Dedifferentiated amniotic fluid mesenchymal stem cell (primary cell): ENCODE measurements around the gene KLHL22.

ENCODE experiments used
- DNase-seq: peaks from one replicate; pipeline ENCODE4 v3.0.0-alpha.2; 2016; ENCODE audit errors: extremely low spot score

The KLHL22 gene

DNA sequence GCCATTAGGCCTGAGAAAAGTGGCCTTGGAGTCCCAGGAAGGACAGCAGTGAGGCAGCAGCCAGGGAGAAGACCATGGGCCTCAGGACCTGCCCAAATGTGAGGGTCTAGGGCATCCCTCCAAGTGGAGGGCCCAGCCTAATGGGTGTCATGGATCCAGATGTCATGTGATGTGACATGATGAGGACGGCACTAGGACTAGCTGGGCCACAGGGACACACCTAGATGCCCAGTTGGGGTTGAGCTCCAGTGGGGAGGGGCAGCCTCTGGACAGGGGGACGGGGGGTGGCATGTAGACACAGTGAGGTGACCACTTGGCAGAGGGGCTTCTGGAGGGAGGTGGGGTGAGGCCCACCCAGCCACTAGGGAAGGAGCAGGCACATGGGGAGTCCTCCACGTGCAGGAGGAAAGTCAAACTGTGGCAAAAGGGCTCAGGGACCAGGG, 63.3 kb downstream of the KLHL22 start:
- no peak for DNase-seq

DNA sequence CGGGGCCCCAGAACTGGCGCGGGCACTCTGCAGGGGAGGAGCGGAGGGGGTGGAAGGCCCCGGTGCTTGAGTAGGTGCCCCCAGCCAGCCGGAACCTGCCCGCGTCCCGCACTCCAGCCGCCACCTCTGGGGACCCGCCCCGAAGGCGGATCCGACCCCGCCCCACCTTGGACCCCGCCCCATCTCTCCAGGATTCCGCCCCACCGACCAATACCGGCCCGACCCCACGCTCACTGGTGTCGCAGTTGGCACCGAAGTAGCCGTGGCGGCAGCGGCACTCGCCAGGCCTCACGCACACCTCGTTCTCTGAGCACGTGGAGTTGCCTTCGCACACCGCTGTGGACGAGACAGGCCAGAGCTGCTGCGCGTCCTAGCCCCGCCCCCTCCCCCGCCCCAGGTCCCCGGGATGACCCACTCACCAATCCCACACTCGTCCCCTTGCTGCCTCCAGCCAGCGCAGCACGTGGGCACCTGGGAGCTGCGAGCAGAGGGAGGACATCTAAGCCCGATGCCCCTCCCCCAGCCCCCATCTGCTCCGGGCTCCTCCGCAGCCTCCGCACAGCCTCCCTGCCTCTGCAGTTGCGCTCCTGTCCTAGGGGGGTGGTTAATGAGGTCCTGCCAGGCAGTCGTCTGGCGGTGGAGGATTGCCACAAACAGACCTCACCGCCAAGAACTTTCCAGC, 63.9 kb downstream of the KLHL22 start:
- no peak for DNase-seq

DNA sequence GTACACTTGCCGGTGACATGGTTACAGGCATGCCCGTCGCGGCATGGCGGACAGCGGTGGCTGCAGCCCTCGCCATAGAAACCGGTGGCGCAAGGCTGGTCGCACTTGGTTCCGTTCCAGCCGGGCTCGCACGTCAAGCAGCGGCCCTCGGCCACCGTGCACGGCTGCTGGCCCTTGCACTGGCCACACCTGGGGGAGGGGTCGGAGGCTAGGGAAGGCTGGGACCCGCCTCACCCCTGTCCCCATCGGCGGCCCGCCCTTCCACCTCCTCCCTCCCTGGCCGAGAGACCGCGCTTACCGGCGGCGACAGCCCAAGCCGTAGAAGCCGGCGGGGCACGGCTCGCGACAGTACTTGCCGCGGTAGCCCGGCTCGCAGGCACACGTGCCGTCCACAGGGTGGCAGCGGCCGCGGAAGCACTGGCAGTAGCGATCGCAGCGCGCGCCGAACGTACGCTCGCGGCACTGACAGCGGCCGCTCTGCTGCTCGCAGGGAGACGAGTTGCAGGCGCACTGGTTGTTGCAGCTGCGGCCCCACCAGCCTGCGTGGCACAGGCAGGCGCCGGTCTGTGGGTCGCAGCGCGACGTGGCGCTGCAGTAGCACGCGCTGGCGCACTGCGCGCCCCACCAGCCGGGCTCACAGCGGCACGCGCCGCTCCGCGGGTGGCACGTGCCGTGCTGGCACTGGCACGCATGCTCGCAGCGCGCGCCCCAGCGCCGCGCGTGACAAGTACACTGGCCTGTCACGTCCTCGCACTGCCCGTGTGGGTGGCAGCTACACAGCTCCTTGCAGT, 64.7 kb downstream of the KLHL22 start:
- no peak for DNase-seq

DNA sequence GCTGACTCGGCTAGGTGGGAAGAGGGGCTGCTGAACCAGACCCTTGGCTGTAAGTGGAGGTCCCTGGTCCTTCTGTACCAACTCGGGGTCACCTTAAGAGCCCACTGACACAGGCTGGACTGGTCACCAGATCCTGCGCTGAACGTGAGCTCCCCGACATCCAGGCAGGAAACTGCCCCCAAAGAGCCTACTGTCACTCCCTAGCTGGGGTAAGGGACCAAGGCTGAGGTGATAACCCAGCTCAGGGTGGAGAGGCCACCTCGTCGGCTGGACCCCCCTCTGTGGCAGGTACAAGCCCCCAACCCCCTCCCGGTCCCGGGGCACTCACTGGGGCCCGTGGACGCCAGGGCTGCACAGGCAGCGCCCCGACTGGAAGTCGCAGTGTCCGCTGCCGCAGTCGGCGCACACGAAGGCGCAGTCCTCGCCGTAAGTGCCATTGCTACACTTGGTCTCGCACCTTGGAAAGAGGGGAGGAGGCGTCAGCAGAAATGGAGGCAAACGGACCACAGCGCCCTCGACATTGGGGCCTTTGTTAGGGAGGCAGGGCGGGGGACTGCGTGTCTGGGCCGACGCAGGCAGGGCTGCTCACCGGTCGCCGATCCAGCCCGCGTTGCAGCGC, 65.4 kb downstream of the KLHL22 start:
- no peak for DNase-seq

DNA sequence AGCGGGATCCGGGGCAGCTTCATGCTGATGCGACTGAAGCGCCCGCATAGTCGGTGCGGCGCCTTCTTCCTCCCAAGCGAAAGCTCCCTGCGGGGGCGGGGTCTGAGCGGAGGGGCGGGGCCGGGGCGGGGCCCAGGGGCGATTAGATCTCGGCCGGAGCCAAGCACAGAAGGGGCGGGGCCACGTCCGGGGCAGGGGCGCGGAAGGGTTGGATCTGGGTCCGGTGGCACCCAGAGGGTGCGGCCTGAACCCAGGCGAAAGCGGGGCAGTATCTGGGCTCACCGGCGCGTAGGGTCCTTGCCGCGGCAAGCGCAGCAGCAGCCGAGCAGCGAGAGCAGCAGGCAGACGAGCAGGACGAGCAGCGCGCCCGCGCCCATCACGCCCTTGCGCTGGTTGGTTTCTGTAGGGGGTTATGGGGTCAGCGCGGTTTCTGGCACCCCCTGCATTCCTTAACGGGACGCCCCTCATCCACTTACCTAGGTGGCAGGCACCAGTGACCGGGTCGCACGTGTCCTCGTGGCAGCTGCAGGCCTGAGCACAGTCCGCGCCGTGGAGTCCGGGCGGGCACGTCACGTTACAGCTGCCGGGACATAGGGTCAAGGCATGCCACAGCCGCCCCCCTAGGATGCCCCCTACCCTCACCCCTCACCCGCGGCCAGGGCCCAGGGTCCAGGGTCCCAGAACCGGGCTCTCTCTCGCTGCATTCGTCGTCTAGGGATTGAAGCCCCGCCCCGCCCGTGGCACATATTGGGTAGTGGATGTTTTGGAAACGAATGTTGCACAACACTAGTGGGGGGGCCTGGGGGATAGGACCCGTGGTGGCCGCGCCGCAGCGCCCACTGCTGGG, 66.1 kb downstream of the KLHL22 start:
- no peak for DNase-seq

DNA sequence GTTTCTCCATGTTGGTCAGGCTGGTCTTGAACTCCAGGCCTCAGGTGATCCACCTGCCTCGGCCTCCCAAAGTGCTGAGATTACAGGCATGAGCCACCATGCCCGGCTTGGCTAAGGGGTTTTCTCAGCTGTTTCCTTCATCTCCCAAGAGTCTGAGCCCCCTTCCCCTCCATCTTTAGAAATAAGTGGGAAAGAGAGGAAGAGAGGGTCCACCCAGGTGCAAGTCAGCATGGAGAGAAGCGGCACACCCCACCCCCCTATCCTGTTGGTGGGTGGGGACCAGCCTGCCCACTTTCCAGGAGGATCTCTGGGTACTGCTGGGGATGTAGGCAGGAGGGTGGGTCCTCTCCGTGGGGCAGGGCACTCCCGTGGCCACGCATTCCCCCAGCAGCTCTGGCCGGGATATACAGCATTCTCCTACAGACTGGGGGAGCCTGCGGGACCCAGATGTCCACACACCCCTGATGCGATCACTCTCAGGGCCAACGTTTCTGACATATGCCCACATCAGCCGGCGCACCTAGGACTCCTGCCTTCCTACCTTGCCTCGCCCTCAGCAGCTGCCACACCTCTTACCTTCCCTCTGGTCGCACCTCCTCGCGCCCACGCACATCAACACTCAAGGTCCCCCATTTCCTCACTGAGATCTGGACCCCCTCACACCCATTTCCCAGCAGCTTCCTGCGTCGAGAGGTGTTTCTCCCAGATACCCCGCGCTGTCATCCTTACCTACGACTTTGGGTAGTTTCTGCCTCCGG, 66.9 kb downstream of the KLHL22 start:
- no peak for DNase-seq

DNA sequence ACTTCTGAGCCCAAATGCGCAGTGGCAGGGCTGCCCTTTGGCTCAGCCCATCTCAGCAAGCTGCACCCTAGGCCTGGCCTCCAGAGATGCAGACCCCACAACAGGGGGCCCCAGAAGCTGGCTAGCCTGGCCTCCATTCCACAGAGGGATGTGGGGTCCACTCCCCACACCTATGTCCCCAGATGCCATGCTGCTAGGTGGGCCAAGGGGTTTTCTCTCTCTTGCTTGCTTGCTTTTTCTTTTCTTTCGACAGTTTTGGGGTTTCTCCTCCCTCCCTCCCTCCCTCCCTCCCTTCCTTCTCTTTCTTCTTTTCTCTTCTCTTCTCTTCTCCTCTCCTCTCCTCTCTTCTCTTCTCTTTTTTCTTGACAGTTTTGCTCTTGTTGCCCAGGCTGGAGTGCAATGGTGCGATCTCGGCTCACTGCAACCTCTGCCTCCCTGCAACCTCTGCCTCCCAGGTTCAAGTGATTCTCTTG, 67.6 kb downstream of the KLHL22 start:
- no peak for DNase-seq

DNA sequence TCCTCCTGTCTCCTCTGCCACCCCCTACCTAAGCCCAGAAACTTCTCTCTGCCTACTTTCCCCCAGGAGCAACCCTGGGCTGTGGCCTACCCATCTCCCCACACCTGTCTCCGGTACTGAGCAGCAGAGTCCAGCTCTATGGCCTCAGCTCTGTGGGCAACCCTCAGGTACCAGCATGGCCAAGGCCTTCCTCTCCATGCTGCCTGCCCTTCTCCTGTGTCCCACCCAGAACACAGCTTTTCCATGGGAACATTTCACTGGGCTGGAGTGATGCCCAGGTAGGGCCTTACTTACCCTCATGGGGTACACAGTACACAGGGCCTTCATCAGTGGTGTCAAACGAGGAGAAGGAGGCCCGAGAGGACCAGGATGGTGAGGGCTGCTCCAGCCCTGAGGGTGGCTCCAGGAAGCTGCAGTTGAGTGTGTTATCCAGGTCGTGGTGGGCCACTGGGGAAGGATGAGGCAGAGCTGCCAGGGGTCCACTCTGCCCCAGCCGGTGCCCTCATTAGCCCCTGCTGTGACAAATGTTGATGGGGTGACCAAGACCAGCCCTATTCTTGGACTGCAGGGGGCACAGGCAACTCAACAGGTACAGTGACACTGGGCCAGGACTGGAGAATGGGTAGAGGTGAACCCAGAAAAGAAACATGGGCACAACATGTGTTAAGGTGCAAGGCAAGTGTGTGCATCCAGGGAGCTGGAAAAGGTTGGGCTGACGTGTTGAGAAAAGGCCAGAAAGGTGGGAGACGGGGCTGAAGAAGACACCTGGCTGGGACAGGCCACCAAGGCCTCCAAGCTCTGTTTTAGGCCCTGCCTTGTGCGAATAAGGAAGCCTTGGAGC, 68.3 kb downstream of the KLHL22 start:
- no peak for DNase-seq

DNA sequence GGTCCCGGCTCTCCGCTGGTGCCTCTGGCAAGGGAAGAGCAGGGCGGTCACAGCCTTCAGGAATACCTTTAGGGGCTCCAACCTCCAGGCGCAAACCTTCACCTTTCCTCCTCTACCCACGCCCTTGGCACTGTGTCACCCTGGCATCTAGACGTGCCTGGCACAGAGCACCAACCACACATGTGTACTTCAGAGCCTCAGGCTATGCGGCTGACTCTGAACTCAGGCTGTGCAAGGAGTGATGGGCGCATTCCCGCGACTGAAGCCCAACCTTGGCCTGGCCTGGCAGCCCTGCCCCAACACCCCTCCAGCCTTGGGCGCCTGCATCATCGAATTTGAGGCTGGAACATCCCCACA, 69.4 kb downstream of the KLHL22 start:
- no peak for DNase-seq

DNA sequence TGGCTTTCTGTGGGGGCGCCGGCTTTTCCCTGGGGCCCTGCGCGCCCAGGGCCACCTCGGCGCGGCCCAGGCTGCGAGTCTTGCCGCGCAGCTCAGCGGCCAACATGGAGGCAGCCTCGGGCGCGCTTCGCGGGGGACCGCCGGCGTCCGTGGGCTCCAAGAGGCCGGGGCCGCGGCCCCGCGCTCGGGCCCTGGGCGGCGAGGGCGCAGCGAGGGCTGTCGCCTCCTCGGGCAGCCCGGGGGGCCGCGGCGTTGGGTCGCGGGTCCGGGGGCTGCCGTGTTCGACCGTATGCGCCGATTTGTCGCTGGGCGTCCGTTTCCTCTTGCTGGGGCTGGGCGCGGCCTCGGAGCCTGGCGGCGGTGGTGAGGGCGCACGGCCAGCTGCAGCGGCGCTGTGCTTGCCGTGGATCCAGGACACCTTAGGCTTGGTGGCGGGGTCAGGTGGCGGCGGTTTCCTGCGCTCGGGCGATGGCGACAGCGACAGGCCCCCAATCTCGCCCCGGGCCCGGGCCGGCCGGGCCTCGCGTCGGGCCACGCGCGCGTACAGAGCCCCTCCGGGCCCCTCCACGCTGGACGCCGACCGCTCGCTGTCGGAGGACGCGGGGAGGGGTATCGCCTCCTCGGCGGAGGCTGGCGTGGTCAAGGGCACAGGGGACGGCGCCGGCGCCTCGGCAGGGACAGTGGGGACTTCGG, 69.9 kb downstream of the KLHL22 start:
- DNase-seq = no peak

DNA sequence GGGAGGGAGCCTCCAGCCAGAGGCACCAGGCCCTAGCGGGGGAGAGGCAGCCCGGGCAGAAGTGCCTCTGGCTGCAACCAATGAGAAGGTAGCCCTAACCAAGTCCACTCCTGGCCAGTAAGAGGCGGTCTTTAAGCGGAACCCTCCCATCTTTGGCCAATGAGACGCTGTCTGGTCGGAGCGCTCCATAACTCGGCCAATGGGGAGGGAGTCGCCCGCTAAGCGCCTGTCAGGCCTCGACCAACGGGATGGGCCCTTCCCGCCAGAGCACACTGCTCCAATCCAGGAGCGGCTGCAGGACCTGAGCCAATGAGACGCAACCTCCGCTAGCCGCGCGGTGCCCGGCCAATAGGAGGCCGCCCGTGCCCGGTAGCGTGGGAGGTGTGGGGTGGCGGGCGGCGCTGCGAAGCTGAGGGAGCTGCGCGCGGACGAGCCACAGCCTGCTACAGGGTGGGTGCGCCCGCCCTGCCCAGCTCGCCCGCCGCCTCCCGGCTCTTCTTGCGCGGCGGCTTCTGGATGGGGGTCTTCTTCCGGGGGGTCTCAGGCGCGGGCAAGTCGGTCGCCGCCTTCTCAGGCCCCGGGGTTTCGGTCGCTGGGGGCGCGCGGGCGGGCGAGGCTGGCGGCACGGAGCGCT, 70.5 kb downstream of the KLHL22 start:
- no peak for DNase-seq

DNA sequence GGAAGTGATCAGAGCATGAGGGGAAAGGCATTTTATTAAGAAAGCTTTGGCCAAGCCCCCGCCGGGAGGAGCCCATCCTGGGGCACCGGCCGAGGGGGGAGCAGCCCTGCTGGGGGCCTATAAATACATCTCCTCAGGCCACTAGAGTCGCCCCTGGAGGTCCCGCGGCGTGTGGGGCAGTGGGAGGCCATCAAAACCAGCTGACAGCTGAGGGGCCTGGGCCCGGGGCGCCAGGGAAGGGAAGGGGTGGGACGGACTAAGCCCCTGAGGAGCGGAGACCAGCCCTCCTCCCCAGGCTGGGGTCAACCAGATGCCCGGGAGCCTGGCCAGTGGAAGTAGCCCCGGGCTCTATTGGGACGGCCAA, 71.0 kb downstream of the KLHL22 start:
- DNase-seq = no peak

DNA sequence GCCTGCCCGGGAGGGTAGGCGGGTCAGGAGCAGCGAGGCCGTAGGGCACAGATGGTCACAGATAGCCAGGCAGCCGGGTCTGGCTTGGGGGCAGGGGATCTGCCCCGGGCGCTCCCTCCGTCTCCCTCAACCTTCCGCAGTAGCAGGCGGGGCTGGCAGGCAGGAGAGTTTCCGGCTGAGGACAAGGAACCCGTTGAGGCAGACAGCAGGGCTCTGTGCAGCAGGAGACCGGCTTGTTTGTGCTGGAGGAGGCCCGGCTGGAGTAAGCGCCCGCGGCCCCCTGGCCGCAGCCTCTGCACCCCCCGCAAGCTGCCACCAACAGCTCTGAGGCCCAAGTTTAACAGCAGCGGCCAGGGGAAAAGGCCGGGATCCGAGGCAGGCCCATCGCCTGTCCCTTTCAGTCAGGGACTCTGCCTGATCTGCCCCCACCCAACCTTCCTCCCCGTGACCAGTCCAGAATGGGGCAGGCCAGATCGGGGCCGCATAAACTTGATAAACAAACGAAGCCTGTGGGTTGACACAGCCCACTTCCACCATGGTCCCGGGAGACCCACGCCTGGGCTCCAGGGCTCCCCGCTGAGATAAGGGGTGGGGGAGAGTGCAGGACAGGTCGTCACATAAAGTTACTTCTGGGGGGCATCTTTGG, 71.6 kb downstream of the KLHL22 start:
- DNase-seq = no peak

DNA sequence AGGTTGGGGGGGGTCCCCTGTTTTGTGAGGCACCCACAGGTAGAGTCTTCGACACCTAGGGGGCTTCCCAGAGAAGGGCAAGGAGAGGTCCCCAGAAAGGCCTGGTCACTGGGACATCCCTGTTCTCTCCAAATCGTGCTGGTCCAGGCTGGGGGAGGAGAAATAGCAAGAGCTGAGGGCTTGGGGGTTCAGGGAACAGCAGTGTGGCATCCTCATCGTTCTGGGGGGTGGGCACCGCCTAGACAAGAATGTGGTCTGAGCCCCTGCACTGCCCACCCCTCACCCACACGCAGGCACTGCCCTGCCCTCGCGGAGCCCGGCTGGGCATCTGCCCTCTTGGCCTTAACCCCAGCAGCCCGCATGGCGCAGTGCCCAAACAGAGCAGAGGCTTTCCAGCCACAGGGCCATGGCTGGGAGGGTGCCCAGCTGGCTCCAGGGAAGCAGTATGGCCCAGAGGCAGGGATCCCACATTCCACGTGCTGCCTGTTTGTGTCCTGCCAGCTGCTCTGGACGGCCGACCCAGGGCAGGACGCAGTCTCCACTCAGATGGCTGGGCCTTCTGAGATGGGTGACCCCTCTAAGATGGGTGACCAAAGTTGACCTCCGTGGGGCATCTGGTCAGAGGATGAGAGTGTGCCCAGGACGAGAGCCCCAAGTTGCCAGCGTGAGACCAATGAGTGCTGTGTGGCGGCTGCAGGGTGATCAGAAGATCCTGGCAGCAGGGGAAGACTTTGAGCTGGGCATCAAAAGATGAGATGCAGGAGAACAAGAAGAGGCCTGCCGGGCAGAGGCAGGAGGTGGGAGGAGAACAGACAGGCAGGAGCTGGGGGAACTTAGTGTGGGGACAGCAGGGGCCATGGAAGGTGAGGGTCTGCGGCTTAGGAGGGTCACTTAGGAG, 72.3 kb downstream of the KLHL22 start:
- no peak for DNase-seq

DNA sequence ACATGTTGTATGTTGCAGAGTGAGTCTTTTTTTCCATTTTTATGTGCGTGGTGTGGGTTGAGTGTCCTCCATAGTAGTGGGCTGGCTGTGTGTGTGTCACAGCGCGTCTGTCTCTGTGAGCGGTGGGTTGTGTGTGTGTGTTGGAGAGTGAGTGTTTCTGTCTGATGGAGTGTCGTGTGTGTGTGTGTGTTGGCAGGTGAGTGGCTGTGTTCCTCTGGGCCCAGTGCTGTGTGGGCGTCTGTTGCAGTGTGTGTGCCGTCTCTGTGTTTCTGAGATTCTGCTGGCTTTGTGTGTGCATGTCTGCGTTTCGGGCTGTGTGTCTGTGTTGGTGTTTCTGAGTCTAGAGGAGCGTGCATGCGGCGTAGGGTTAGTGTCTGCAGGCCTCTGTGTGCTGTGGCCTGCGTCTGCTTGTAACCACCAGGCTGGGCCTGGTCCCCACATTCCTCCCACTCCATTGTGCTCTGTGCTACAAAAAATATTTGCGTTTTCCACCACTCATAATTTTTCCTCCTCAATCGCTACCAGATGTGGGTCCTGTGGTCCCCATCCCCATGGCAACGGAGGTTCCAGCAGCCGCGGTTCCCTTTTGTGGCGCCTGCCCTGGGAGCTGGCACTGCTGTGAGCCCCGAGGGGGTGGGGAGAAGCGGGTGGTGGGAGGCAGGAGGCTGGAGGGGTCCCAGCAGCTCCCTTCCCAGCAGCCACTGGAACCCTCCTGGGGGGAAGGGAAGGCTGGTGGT, 73.2 kb downstream of the KLHL22 start:
- peak; percentile 61 for DNase-seq

DNA sequence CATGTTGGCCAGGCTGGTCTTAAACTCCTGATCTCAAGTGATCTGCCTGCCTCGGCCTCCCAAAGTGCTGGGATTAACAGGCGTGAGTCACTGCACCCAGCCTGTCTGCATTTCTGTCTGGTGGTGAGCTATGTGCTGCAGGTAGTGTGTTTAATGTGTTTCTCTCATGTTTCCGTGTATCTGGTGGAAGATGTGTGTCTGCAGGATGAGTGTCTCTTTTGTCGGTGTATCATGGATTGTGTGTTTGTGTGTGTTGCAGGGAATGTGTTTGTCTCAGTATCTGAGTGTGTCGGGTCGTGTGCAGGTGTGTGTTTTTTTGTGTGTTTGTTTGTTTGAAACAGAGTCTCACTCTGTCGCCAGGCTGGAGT, 74.1 kb downstream of the KLHL22 start:
- DNase-seq = no peak
